ENCODE measurements around the gene MDP1.
A peak's percentile ranks its signal among the peaks of the same experiment; 100 is the strongest.
"Not testable (repeated sequence)": the region's sequence is repeated elsewhere in the genome, so short reads cannot be mapped to it uniquely, and the experiment has no call there.

The MDP1 gene

GRCh38 chr14:24251880-24252288 is 36.0 kb upstream of the MDP1 start:
- DNase-seq (ENCODE audit: low read depth in 1 of 2, low spot score in 1 of 2) = no peak

DNA sequence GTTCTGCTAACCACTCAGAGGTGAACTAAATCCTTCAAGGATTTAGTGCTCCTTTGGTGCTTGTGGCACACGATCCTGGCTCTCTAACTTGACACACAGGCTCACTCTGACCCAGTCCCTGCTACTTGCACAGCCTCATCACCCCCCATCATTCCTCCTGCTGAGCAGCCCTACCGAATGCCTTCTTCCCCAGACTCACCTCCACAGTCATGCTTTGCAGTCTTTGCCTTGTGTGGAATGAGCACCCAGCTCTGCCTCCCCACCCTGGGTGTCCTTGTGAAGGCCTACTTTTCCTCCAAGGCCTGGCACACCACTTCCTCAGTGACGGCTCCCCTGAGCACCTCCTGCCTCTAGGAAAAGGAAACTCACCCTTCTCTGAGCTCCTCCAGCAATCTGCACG is 34.5 kb upstream of the MDP1 start:
- no peak for DNase-seq (ENCODE audit: low read depth in 1 of 2, low spot score in 1 of 2)

- DNase-seq (ENCODE audit: low read depth in 1 of 2, low spot score in 1 of 2) = no peak
Measured at GRCh38 chr14:24249230-24250021, 33.6 kb upstream of the MDP1 start.

DNA sequence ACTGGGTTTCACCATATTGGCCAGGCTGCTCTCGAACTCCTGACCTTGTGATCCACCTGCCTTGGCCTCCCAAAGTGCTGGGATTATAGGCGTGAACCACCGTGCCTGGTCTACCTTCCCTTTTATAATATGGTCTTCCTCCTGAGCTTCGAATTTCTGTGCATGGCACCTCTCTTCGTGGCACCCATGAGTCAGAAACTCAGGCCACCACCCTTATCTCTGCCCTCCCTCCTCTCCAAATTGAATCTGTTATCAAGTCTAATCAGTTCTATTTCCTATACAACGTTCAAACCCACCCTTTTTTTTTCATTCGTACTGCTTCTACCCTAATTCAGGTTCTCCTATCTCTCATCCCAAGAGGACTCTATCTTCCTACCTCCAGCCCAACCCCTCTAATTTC is 31.6 kb upstream of the MDP1 start:
- DNase-seq (ENCODE audit: low read depth in 1 of 2, low spot score in 1 of 2) = no peak

DNA sequence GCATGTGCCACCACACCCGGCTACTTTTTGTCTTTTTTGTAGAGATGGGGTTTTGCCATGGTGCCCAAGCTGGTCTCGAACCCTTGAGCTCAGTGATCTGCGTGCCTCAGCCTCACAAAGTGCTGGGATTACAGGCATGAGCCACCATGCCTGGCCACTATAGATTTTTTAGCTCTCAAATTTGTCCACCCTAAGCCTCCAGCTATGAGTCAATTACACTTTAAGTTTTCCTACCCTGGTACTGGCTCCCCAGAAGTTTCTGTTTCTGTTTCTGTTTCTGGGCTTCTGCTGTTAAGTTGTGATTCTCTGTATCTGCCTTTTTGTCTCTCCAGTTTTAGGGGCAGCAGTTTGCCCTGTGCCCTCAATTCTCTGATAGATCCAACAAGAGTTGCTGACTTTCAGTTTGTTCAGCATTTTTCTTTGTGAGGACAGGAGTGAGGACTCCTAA is 30.9 kb upstream of the MDP1 start:
- peak in 1 of 2 donors; percentile 19 for DNase-seq (ENCODE audit: low read depth in 1 of 2, low spot score in 1 of 2)

- DNase-seq (ENCODE audit: low read depth in 1 of 2, low spot score in 1 of 2) = not testable (repeated sequence)
Measured at GRCh38 chr14:24245350-24245749, 29.5 kb upstream of the MDP1 start.

DNA sequence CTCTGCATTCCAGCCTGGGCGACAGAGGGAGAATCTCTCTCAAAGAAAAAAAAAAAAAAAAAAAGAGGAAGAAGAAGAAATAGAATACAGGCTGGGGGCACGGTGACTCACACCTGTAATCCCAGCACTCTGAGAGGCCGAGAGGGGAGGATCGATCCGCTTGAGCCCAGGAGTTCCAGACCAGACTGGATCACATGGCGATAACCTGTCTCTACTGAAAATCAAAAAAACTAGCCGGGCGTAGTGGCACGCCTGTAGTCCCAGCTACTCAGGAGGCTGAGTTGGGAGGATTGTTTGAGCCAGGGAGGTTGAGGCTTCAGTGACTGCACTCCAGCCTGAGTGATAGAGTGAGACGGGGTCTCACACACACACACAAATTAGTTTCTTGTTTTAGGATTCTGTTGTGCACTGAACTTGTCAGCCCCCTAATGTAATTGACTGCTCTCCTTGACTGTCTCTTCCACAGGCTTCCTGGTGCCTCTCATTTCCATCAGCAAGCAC is 27.5 kb upstream of the MDP1 start:
- DNase-seq (ENCODE audit: low read depth in 1 of 2, low spot score in 1 of 2) = no peak

DNA sequence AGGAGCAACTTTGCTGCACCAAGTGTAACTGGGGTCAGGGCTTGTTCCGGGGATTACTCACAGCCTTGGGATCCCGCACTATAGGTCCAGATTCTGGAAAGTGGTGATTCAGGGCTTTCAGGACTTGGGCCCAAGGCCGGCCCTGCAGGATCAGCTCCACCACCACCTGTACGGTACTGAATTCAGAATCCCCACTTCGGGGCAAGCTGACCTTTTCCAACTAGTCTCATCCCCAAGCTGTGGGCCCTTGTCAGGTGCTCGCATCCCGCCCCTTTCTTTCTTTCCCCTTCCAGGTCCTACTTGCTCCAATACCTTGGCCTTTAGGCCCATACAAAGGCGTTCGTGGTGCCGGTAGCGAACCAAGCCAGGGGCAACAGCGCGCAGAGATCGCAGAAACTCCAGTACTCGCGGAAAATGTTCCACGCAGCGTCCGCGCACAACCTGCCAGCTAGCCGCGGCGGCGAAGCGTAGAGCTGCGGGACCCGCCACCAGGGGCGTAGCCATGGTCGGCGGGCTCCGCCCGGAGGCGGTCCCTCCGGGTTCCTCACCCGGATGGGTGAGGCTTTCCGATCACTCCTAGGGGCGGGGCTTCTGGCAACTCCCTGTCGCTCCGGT is 26.1 kb upstream of the MDP1 start:
- peak in 1 of 2 donors; percentile 91 for DNase-seq (ENCODE audit: low read depth in 1 of 2, low spot score in 1 of 2)

- no peak for DNase-seq (ENCODE audit: low read depth in 1 of 2, low spot score in 1 of 2)
Measured at GRCh38 chr14:24240110-24240918, 24.4 kb upstream of the MDP1 start.

DNA sequence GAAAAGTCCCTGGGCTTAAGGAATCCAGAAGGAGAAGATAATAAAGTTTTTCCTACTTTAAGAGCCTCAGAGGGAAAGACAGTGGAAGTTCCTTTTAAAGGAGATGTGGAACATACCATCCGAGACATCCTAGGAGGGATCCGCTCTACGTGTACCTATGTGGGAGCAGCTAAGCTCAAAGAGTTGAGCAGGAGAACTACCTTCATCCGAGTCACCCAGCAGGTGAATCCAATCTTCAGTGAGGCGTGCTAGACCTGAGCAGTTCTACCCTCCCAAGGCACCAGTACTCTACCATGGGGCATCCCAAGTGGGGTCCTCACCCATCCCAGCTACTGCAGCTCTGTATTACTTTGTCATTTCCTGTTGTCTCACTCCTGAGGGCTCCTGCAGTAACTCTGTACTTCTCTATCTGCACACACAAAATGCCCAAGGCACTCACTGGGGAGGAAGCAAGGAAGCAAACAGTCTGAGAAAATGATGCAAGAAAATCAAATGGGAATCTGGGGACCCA is 22.7 kb upstream of the MDP1 start:
- DNase-seq (ENCODE audit: low read depth in 1 of 2, low spot score in 1 of 2) = no peak

GRCh38 chr14:24238123-24238522 is 22.3 kb upstream of the MDP1 start:
- DNase-seq (ENCODE audit: low read depth in 1 of 2, low spot score in 1 of 2) = no peak

- DNase-seq (ENCODE audit: low read depth in 1 of 2, low spot score in 1 of 2) = no peak
Measured at GRCh38 chr14:24237463-24237955, 21.6 kb upstream of the MDP1 start.

- no peak for DNase-seq (ENCODE audit: low read depth in 1 of 2, low spot score in 1 of 2)
Measured at GRCh38 chr14:24236689-24237462, 21.0 kb upstream of the MDP1 start.

DNA sequence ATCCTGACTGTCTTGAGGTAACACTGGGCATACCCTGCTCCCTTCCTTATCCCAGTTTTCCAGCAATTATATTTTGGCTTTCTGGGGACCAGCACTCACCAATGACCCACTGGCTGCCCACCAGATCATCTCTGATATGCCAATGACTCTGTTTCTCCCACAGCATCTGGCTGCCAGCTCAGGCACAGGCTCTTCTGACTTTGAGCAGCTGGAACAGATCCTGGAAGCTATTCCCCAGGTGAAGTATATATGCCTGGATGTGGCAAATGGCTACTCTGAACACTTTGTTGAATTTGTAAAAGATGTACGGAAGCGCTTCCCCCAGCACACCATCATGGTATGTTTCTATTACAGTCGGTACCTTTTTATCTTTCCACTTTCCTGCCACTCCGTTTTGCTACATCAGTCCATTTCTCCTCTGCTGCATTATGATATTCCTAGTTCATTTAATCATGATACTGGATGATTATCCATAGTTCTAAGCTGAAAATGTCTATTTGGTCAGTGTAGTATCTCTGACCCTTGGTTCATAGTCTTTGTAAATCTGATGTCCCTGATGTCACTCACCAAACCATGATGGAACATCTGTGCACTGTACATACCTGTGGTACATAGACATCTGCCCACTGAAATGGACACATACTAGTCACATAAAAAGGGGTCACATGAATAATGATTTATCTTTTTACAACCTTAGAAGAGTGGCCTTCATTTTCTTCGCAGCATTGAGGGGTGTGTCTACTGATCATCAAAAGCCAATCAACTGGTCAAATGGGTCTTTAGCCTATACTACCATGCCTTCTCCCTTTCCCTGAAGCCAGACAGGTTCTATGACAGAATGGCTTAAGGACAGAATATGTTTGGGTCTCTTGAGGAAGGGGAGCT is 20.2 kb upstream of the MDP1 start:
- DNase-seq (ENCODE audit: low read depth in 1 of 2, low spot score in 1 of 2) = no peak

- no peak for DNase-seq (ENCODE audit: low read depth in 1 of 2, low spot score in 1 of 2)
Measured at GRCh38 chr14:24234095-24235005, 18.5 kb upstream of the MDP1 start.

DNA sequence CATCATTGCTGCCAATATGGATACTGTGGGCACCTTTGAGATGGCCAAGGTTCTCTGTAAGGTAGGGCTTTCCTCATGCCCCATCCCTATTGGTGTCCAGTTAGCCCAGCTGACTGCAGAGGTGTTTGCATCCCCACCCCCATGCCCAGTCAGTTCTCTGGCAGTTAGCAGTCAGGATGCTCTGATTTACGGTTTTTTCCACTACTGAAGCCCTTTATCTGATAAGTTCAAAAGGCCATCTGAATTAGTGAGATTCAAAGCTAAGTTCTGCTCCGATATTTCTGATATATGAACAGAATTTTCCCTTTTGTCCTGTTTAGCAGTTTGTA is 17.6 kb upstream of the MDP1 start:
- no peak for DNase-seq (ENCODE audit: low read depth in 1 of 2, low spot score in 1 of 2)

DNA sequence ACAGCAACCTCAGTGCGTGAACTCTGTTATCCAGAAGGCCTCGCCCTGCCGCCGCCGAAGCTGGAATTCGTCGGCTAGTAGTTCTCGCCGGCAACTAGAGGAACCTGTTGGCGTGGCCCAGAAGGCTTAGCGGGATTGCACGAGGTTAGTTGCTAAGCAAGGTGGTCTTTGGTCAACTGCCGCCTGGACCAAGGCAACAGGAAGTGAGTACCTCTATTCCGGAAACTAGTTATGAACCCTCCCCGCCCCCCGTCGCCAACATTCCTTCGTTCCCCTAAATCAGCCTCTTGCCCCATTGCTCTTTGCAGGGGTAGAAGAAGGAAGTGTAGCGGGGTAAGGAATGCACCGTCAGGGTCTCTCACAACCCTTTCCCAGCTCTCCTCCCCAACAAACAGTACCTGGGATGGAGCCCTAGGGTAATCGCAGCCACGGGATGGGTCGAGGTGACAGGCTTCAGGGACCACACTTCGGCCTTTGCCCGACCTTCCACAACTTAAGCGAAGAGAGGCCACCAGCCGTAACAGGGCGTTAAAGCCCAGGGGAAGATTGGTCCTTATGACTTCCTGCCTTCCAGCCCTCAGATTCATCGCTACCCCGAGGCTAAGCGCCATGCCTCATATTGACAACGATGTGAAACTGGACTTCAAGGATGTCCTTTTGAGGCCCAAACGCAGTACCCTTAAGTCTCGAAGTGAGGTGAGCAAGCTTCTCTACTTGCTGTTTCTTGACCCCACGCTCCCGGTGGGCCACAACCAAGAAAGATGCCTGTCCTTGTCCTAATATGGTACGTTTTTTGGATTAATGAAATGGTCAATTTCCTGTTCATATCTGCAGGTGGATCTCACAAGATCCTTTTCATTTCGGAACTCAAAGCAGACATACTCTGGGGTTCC is 17.0 kb upstream of the MDP1 start, which contains the start of gene GMPR2:
Gene GMPR2, plus strand, starts transcription at position 285 of the 893 bp plus-strand sequence. Its CDS starts 325 bp downstream, at position 610.
- DNase-seq (ENCODE audit: low read depth in 1 of 2, low spot score in 1 of 2) = no peak

Data from activated CD4-positive, alpha-beta T cell treated with anti-CD3 and anti-CD28 coated beads, Interleukin-2, amount 50 U/mL, for 24 hours (primary cell).